Breast epithelium (tissue), 4 donors: Measurements from ENCODE around the gene TESK2. TPM values are rescaled to one million over a fixed set of nuclear protein-coding genes. Genes with fewer than 3 reads are reported as not detected.

Experiments
- DNase-seq, 2 donors: peaks; one replicate each; pipeline ENCODE4 v3.0.0-alpha.2; 2019; ENCODE audit warnings: low spot score in 2 of 2
- H3K27ac ChIP-seq, 2 donors: fragments of 200-600 bp; sonication (generic) in 1 of 2; one replicate each; pipeline ENCODE4 v1.5.1; 2016 to 2019; ENCODE audit warnings: mild to moderate bottlenecking in 1 of 2
- H3K27me3 ChIP-seq, 2 donors: fragments of 200-600 bp; sonication (generic) in 1 of 2; one replicate each; pipeline versions ENCODE4 v1.5.1 to v1.6.0; 2017 to 2019; ENCODE audit warnings: control low read depth in 1 of 2, mild to moderate bottlenecking in 1 of 2
- H3K36me3 ChIP-seq: fragments of 200-600 bp; one replicate; pipeline ENCODE4 v1.5.1; 2019
- H3K4me1 ChIP-seq, 2 donors: fragments of 200-600 bp; sonication (generic); one replicate each; pipeline ENCODE4 v1.5.1; 2016 to 2019; ENCODE audit warnings: control low read depth in 1 of 2
- H3K4me3 ChIP-seq, 3 donors: fragments of 200-600 bp; sonication (generic); 1 replicate in 2 of 3; 2 replicates in 1 of 3; pipeline ENCODE4 v1.5.1; 2016 to 2019; ENCODE audit warnings: mild to moderate bottlenecking in 3 of 3, moderate library complexity in 2 of 3
- H3K9me3 ChIP-seq, 2 donors: fragments of 200-600 bp; sonication (generic) in 1 of 2; one replicate each; pipeline ENCODE4 v1.5.1; 2016 to 2019; ENCODE audit warnings: control low read depth in 1 of 2
- POLR2A ChIP-seq: fragments of 450-650 bp; IDR thresholded peaks from one replicate; pipeline ENCODE4 v1.6.1; 2016; ENCODE audit warnings: antibody characterized with exemption, mild to moderate bottlenecking, moderate library complexity
- POLR2AphosphoS5 ChIP-seq, 3 donors: sonication (generic); formaldehyde crosslinking; IDR thresholded peaks; one replicate each; pipeline ENCODE4 v1.6.1; 2017; ENCODE audit warnings: antibody characterized with exemption in 3 of 3
- intact Hi-C: fragments of 100-400 bp; cut with DNase I; formaldehyde crosslinking; loops from one replicate; pipeline ENCODE4 v1.15.1; 2023; ENCODE audit warnings: low total_unique reads
- total RNA-seq, 3 donors: library from RNA; depleted of rRNA; stranded (reverse); fragments of >200 nt; gene quantifications; one replicate each; pipeline ENCODE4 v1.1.0, GENCODE V29; 2016
- TF ChIP-seq, protein P1 (sequence below), 3 donors: fragments of 450-650 bp; IDR thresholded peaks; one replicate each; pipeline ENCODE4 v1.5.1; 2016 to 2017; ENCODE audit warnings: antibody characterized with exemption in 3 of 3, mild to moderate bottlenecking in 3 of 3, moderate library complexity in 3 of 3

The TESK2 gene
- total RNA-seq, 3 donors from 2014 or later = 6.2 to 19.2 (median 11.1) TPM

DNA sequence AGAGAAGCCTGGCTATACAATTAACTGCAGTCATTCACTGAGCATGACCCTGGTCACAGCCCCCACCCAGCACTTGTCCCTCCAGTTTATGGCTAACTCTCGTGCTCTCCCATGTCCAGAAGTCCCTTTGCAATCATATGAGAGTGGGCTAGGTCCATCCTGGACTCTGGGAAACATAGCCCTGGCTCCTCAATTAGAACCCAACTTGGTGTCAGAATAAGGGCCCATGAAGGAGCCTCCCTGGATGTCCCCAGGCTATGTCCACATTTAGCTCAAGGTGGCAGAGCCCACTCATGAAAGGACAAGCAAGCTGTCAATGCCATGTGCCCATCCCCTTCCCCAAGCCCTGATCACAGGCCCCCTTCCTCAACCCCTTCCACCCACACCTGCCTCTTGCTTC, 191.7 kb downstream of the TESK2 start:
- Histone ChIP-seq H3K4me1 (peaks cover 0 to 1% of the 10 kb centered on the region in 2 donors), H3K4me3 (no peak overlapping the region), H3K27me3 (no peaks in the 10 kb centered on the region), H3K36me3 (no peaks in the 10 kb centered on the region), H3K9me3 (no peaks in the 10 kb centered on the region), H3K27ac (no peak overlapping the region)
- TF ChIP-seq POLR2AphosphoS5 (IDR thresholded peaks at IDR 0.05) = no peak
- TF ChIP-seq POLR2A = no peak
- TF ChIP-seq, protein P1, sequence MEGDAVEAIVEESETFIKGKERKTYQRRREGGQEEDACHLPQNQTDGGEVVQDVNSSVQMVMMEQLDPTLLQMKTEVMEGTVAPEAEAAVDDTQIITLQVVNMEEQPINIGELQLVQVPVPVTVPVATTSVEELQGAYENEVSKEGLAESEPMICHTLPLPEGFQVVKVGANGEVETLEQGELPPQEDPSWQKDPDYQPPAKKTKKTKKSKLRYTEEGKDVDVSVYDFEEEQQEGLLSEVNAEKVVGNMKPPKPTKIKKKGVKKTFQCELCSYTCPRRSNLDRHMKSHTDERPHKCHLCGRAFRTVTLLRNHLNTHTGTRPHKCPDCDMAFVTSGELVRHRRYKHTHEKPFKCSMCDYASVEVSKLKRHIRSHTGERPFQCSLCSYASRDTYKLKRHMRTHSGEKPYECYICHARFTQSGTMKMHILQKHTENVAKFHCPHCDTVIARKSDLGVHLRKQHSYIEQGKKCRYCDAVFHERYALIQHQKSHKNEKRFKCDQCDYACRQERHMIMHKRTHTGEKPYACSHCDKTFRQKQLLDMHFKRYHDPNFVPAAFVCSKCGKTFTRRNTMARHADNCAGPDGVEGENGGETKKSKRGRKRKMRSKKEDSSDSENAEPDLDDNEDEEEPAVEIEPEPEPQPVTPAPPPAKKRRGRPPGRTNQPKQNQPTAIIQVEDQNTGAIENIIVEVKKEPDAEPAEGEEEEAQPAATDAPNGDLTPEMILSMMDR (IDR thresholded peaks at IDR 0.05) = no peak
- no peak for DNase-seq
- intact Hi-C loops = no loop called here

DNA sequence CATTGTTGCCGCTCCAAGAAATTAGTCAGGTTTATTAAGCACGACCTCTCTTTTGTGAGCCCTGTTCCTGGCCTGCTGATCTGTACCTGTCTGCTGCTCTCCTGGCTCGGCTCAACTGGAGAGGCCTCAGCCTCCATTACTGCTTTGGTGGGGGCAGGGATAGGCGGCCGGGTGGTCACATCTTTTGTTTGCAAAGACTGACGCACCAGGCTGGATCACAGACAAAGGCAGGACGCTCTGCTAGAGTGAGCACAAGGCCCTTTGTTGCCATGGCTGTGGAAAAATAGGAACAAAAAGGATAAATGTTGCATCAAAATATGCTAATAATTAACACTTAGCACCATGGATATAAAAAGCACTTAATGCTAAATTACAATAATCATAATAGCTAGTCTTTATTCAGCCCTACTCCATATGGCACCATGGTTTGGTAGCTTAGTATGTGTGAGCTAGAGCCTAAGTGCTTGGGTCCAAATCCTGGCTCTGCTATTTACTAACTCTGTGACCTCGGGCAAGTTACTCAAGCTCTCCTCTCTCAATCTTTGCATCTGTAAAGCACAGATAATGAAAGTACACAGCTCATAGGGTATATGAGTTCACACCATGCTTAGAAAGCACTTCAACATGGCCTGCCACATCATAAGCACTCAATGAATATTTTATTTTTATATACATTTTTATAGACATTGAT, 193.2 kb downstream of the TESK2 start:
- intact Hi-C loops = no loop called here
- H3K36me3 ChIP-seq = no peaks in the 10 kb centered on the region
- TF ChIP-seq, protein P1 (IDR thresholded peaks at IDR 0.05) = no peak
- TF ChIP-seq POLR2A (no peak), POLR2AphosphoS5 (IDR thresholded peaks at IDR 0.05) (no peak)
- H3K4me3 ChIP-seq = no peak overlapping the region
- no peak overlapping the region for H3K27ac ChIP-seq
- H3K27me3 ChIP-seq = no peaks in the 10 kb centered on the region
- H3K9me3 ChIP-seq = no peaks in the 10 kb centered on the region
- H3K4me1 ChIP-seq = no peaks in the 10 kb centered on the region
- DNase-seq = no peak

Other genes with a start within 250 kb of the TESK2 start
- gene HPDL, start 164.3 kb downstream of the TESK2 start, total RNA-seq = under 1 TPM in 1 of 3 donors, not detected in 2; 0.44 TPM
- 10 to 100 TPM in 2 of 3 donors, 1 to 10 TPM in 1; 8.6 to 21.2 (median 11.1) TPM for gene TOE1, start 151.0 kb downstream of the TESK2 start, total RNA-seq
- gene MUTYH, start 150.7 kb downstream of the TESK2 start, total RNA-seq = 10 to 100 TPM; 16.8 to 26.2 (median 25.8) TPM
- gene CCDC163, start 8.9 kb upstream of the TESK2 start, total RNA-seq = 1 to 10 TPM in 2 of 3 donors, under 1 TPM in 1; 0.64 to 1.6 (median 1.3) TPM
- 1 to 10 TPM; 2.1 to 5.1 (median 3.6) TPM for gene MMACHC, start 9.1 kb upstream of the TESK2 start, total RNA-seq
- 100 to 1,000 TPM; 178 to 313 (median 308) TPM for gene PRDX1, start 30.7 kb upstream of the TESK2 start, total RNA-seq
- 10 to 100 TPM; 85.5 to 96.0 (median 89.4) TPM for gene AKR1A1, start 59.7 kb upstream of the TESK2 start, total RNA-seq
- gene NASP, start 92.9 kb upstream of the TESK2 start, total RNA-seq = 10 to 100 TPM; 83.4 to 96.7 (median 91.0) TPM
- gene CCDC17, start 132.9 kb upstream of the TESK2 start, total RNA-seq = 1 to 10 TPM; 2.3 to 5.7 (median 4.5) TPM
- gene GPBP1L1, start 195.4 kb upstream of the TESK2 start, total RNA-seq = 100 to 1,000 TPM; 103 to 195 (median 114) TPM
- 10 to 100 TPM; 20.6 to 39.4 (median 29.1) TPM for gene TMEM69, start 197.0 kb upstream of the TESK2 start, total RNA-seq